Upper lobe of left lung (tissue), 6 donors: ENCODE measurements around the gene CHIC2. TPM values are rescaled to one million over a fixed set of nuclear protein-coding genes. Genes with fewer than 3 reads are reported as not detected.
A peak's percentile ranks its signal among the peaks of the same experiment; 100 is the strongest.

Experiments
- ATAC-seq, 2 donors: fragments of 200-7000 bp; cut with Tn5 transposase; one replicate each; pipeline ENCODE4 v1.9.1; 2022; ENCODE audit warnings: mild to moderate bottlenecking in 2 of 2, moderate library complexity in 2 of 2; ENCODE audit not compliant: low FRiP score in 2 of 2
- DNase-seq, 2 donors: peaks; one replicate each; pipeline ENCODE4 v3.0.0-alpha.2; 2019 to 2020
- H3K27ac ChIP-seq, 4 donors: fragments of 200-600 bp; sonication (generic); one replicate each; pipeline ENCODE4 v1.5.1; 2016 to 2019
- H3K27me3 ChIP-seq, 4 donors: fragments of 200-600 bp; sonication (generic); one replicate each; pipeline ENCODE4 v1.5.1; 2017 to 2019
- H3K36me3 ChIP-seq, 4 donors: fragments of 200-600 bp; sonication (generic); one replicate each; pipeline ENCODE4 v1.5.1; 2016 to 2019
- H3K4me1 ChIP-seq, 4 donors: fragments of 200-600 bp; sonication (generic); one replicate each; pipeline ENCODE4 v1.5.1; 2018 to 2019
- H3K4me3 ChIP-seq, 4 donors: fragments of 200-600 bp; sonication (generic); one replicate each; pipeline ENCODE4 v1.5.1; 2017 to 2019; ENCODE audit warnings: mild to moderate bottlenecking in 2 of 4, moderate library complexity in 1 of 4
- H3K9me3 ChIP-seq, 4 donors: fragments of 200-600 bp; sonication (generic); one replicate each; pipeline ENCODE4 v1.5.1; 2018 to 2019
- EP300 ChIP-seq, 4 donors: sonication (generic); formaldehyde crosslinking; IDR thresholded peaks; one replicate each; pipeline ENCODE4 v1.5.1; 2017; ENCODE audit warnings: antibody characterized with exemption in 4 of 4, control low read depth in 2 of 4
- POLR2A ChIP-seq, 4 donors: fragments of 450-650 bp; IDR thresholded peaks; one replicate each; pipeline ENCODE4 v1.5.1; 2016 to 2017; ENCODE audit warnings: antibody characterized with exemption in 4 of 4, mild to moderate bottlenecking in 2 of 4
- POLR2AphosphoS5 ChIP-seq, 2 donors: sonication (generic); formaldehyde crosslinking; IDR thresholded peaks; one replicate each; pipeline ENCODE4 v1.5.1; 2017; ENCODE audit warnings: antibody characterized with exemption in 2 of 2
- WGBS, 2 donors: methylation state at CpG; one replicate each; pipeline ENCODE4 v1.1.5; 2017 to 2018; 5-methylcytosine and 5-hydroxymethylcytosine counted together
- total RNA-seq, 6 donors: library from RNA; depleted of rRNA in 4 of 6; stranded (reverse); fragments of >200 nt in 4 of 6; gene quantifications; one replicate each; pipeline versions ENCODE4 v1.1.0 to v1.2.1, GENCODE V29; 2016 to 2021
- TF ChIP-seq, protein P1 (sequence below), 6 experiments: fragments of 450-650 bp in 4 of 6; fragments of 200-600 bp in 2 of 6; sonication (generic) in 2 of 6; IDR thresholded peaks; one replicate each; pipeline ENCODE4 v1.5.1; 2016 to 2019; ENCODE audit warnings: antibody characterized with exemption in 6 of 6
- donor health status: DM: no; HTN: no; CAD: no; lungs with moderate emphysema.
- donor health status: DM: no; HTN: yes; CAD: no; lungs with severe emphysema.

The CHIC2 gene
- total RNA-seq, 6 donors from 2014 or later = 22.5 to 93.2 (median 37.6) TPM

DNA sequence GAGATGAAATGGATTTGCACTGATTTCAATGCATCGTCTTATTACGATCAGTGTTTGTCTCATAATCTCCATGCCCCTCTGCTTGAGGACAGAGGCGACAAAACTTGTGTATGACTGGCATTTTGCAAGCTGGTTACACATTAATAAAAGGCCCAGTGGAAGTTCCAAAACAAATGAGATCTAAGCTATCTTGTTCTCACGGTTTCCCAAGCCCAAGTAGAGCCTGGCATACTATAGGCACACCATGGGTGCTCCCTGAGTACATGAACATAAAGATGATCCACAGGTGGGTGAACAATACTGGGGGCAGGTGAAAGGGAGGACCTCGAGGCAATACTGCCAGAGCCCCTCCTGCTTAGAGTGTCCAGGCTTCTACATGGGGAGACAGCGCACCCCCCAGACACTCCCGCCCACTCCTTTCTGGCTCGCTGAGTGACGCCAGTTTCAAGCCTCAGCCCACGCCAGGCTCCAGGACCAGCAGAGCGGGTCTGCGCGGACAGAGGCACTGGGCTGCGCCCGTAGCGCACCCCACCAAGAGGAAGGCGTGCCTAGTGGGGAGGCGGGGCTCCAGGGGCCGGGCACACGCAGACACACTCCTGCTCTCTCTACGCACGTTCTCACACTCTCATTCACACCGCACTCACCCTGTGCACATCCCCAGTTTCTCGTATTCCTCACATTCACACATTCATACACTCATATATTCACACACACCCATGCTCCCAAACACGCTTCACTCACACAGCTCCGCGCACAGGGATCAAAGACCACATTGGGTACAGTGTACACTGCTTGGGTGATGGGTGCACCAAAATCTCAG is 26.6 kb upstream of the CHIC2 start:
- DNase-seq (peak in 1 of 2 donors; percentile 83), ATAC-seq (peak; percentile 68 to 93)
- TF ChIP-seq, protein P1, sequence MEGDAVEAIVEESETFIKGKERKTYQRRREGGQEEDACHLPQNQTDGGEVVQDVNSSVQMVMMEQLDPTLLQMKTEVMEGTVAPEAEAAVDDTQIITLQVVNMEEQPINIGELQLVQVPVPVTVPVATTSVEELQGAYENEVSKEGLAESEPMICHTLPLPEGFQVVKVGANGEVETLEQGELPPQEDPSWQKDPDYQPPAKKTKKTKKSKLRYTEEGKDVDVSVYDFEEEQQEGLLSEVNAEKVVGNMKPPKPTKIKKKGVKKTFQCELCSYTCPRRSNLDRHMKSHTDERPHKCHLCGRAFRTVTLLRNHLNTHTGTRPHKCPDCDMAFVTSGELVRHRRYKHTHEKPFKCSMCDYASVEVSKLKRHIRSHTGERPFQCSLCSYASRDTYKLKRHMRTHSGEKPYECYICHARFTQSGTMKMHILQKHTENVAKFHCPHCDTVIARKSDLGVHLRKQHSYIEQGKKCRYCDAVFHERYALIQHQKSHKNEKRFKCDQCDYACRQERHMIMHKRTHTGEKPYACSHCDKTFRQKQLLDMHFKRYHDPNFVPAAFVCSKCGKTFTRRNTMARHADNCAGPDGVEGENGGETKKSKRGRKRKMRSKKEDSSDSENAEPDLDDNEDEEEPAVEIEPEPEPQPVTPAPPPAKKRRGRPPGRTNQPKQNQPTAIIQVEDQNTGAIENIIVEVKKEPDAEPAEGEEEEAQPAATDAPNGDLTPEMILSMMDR (IDR thresholded peaks at IDR 0.05) = no peak
- TF ChIP-seq POLR2AphosphoS5 (IDR thresholded peaks at IDR 0.05) = no peak
- H3K9me3 ChIP-seq = no peaks in the 10 kb centered on the region
- H3K4me3 ChIP-seq = peak overlapping the region in 3 of 4 donors; percentile 36 to 53 (median 49)
- 19 to 28% methylated on average over 14 to 22 of the region's 27 CpGs for WGBS, 2 donors
- H3K4me1 ChIP-seq = peaks cover 15 to 33% (median 21%) of the 10 kb centered on the region in 4 donors
- no peak overlapping the region for H3K27ac ChIP-seq
- H3K27me3 ChIP-seq = peaks cover 0 to 38% (median 19%) of the 10 kb centered on the region in 4 donors
- no peaks in the 10 kb centered on the region for H3K36me3 ChIP-seq

GRCh38 chr4:54090404-54090803 is 26.0 kb upstream of the CHIC2 start:
- Histone ChIP-seq H3K9me3 (no peaks in the 10 kb centered on the region), H3K36me3 (no peaks in the 10 kb centered on the region), H3K4me1 (peaks cover 15 to 33% (median 21%) of the 10 kb centered on the region in 4 donors), H3K27ac (no peak overlapping the region), H3K4me3 (no peak overlapping the region), H3K27me3 (peaks cover 0 to 33% (median 16%) of the 10 kb centered on the region in 4 donors)
- DNase-seq (no peak), ATAC-seq (no peak)
- TF ChIP-seq POLR2A (IDR thresholded peaks at IDR 0.05) (no peak), POLR2AphosphoS5 (IDR thresholded peaks at IDR 0.05) (no peak), EP300 (IDR thresholded peaks at IDR 0.05) (no peak)
- TF ChIP-seq, protein P1 (IDR thresholded peaks at IDR 0.05) = no peak
- 88 to 90% methylated on average over 8 of the region's 8 CpGs for WGBS, 2 donors

GRCh38 chr4:54089875-54090274 is 25.5 kb upstream of the CHIC2 start:
- TF ChIP-seq, protein P1 (IDR thresholded peaks at IDR 0.05) = no peak
- TF ChIP-seq EP300 (IDR thresholded peaks at IDR 0.05) (no peak), POLR2A (IDR thresholded peaks at IDR 0.05) (no peak), POLR2AphosphoS5 (IDR thresholded peaks at IDR 0.05) (no peak)
- ATAC-seq = no peak
- no peak for DNase-seq
- Histone ChIP-seq H3K4me1 (peaks cover 15 to 33% (median 21%) of the 10 kb centered on the region in 4 donors), H3K9me3 (no peaks in the 10 kb centered on the region), H3K27me3 (peaks cover 0 to 28% (median 13%) of the 10 kb centered on the region in 4 donors), H3K27ac (no peak overlapping the region), H3K4me3 (no peak overlapping the region), H3K36me3 (no peaks in the 10 kb centered on the region)
- 100% methylated on average over 1 of the region's 1 CpG for WGBS, 2 donors

DNA sequence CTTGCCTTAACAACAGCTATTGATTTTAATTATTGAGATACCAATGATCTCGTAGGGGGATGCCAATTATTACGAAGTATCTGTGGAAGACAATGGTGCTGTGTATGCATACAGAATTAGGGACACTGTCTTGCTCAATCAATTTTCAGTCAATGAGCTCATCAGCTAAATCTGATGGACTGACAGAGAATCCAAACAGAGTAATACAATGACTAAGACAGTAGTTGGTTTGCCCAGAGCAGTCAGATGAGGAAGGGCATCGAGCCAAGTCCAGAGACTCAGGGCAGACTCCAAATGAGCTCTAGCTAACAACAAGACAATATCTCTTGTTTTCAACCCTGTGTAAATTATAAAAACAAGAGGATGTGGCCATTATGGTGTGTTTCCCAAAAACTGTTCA is 20.9 kb upstream of the CHIC2 start:
- Histone ChIP-seq H3K27ac (no peak overlapping the region), H3K27me3 (no peaks in the 10 kb centered on the region), H3K36me3 (no peaks in the 10 kb centered on the region), H3K4me1 (peaks cover 0 to 13% (median 0%) of the 10 kb centered on the region in 4 donors), H3K9me3 (no peaks in the 10 kb centered on the region), H3K4me3 (no peak overlapping the region)
- ATAC-seq = peak in 1 of 2 donors; percentile 82
- no peak for DNase-seq
- TF ChIP-seq EP300 (IDR thresholded peaks at IDR 0.05) (no peak), POLR2AphosphoS5 (IDR thresholded peaks at IDR 0.05) (no peak), POLR2A (IDR thresholded peaks at IDR 0.05) (no peak)
- TF ChIP-seq, protein P1 (IDR thresholded peaks at IDR 0.05) = no peak
- 78 to 89% methylated on average over 3 of the region's 3 CpGs for whole genome bisulfite sequencing, 2 donors
